ENCODE measurements around the gene ATAD3A.

DNA sequence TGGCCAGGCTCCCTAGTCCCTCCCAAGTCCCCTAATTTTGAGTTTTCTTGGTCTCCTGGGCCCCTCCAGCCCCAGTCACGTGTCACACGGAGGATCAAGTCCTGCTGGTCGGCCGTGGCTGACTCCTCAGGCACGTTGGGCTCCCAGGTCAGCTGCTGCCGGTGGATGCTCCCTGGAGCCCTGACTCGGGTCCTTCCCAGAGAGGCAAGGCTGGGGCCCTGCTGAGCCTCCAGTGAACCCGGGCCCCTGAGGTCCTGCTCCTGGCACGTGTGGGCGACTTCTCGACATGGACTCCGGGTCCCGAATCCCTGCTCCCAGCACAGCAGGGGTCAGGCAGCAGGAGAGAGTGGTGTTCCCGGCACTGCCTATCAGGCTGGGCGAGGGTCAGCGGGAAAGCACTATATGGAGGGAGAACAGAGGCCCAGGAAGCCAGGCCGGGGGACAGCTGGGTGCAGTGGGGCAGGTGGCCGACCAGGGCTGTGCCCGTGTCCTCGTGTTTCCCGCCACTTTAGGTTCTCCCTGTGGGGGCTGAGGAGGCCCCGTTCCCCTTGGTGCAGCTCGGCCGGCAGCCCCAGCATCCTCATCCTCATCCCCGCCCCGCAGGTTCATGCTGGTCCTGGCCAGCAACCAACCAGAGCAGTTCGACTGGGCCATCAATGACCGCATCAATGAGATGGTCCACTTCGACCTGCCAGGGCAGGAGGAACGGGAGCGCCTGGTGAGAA is 15.3 kb downstream of the ATAD3A start:
- TF ChIP-seq RELA (CRISPR knock-in tag; IDR thresholded peaks at IDR 0.05; ENCODE audit: borderline replicate concordance): no peak
- TF ChIP-seq, protein P1, sequence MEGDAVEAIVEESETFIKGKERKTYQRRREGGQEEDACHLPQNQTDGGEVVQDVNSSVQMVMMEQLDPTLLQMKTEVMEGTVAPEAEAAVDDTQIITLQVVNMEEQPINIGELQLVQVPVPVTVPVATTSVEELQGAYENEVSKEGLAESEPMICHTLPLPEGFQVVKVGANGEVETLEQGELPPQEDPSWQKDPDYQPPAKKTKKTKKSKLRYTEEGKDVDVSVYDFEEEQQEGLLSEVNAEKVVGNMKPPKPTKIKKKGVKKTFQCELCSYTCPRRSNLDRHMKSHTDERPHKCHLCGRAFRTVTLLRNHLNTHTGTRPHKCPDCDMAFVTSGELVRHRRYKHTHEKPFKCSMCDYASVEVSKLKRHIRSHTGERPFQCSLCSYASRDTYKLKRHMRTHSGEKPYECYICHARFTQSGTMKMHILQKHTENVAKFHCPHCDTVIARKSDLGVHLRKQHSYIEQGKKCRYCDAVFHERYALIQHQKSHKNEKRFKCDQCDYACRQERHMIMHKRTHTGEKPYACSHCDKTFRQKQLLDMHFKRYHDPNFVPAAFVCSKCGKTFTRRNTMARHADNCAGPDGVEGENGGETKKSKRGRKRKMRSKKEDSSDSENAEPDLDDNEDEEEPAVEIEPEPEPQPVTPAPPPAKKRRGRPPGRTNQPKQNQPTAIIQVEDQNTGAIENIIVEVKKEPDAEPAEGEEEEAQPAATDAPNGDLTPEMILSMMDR (IDR thresholded peaks at IDR 0.05): no peak
